Activated CD8-positive, alpha-beta memory T cell treated with anti-CD3 and anti-CD28 coated beads, Interleukin-2, amount 50 U/mL, for 24 hours (primary cell): Measurements from ENCODE around the gene PDE7B.
"Not testable (repeated sequence)": the region's sequence is repeated elsewhere in the genome, so short reads cannot be mapped to it uniquely, and the experiment has no call there.

Experiments used
- DNase-seq: peaks from one replicate; pipeline ENCODE4 v3.0.0-alpha.2; 2020; ENCODE audit errors: extremely low read depth

Gene PDE7B

DNA sequence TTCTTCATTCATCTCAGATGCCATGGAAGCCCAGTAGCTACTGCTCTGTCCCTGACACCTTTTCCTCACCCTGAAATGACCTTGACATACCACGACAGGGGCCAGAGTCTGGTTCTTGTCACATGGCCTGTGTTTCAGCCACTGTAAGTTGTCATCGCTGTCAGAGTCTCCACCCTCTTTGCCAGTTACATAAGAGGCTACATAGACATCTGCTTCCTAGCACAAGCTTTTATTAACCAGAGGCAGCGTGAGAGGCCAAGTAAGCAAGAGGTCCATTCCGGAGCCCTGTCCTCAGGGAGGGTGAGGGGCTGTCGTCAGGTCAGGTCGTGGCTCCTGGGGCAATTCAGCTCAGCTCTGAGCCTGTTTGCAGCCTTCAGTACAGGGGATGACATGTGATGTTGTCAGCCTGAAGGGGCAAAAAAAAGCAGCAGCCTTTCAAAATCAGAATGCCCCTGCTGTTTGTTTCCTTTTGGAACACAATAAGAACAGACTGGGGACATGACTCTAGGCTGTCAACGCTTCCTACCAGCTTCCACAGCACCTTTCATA, 252.3 kb downstream of the PDE7B start:
- DNase-seq, result no peak

DNA sequence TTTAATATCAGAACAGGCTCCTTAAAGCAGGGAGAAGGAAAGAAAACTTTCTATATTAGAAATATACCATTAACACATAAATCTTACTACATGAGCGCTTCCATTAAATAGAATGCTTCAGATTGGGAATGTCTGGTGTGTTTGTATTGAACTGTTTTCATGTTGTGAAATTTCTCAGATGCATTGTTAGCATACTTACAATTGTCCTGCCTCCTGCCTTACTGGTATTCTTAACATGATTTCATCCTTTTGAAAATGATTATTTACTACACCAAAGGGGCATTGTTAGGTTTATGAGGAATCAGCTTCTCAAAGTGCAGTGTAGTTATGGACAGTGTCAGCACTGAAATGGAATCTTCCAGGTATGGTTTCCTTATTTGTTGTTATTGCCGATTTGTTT, 253.1 kb downstream of the PDE7B start:
- no peak for DNase-seq

DNA sequence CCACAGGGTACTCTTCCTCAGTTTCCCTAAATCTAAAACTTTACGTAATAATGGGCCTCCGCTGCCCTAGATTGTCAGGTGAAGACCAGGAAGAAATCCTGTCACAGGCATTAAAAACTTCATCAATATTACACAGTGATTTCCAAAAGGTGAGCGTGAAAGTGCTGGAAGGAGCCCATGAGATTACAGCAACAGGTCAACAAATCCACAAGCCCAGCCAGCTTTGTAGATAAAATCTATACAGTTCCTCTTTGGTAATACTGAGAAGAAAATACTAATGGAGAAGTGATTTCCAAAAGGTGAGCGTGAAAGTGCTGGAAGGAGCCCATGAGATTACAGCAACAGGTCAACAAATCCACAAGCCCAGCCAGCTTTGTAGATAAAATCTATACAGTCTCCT, 254.3 kb downstream of the PDE7B start:
- DNase-seq, result not testable (repeated sequence)

DNA sequence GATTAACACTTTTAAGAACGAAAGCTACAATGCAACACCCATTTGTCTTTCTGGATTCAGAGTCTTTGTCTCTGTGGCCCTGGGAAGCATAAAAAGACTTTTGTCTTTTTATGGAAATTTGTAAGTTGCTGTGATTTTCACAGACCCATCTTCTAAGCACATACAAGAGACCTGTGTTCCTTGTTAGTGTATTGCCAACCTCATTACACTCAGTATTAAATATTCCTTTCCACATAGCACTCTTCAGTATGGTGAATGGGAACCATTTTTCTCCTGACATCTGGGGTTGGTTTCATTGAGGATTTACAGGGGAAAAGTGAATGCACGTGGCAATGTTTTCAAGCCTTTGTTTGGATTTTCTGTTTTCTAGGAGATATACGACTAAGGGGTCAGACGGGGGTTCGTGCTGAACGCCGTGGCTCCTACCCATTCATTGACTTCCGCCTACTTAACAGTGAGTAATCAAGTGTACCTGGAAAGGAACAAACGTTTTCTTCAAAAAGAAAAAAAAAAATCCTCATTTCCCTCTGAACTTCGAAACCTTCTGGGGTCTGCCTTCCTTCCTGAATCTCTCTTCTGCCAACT, 257.0 kb downstream of the PDE7B start:
- DNase-seq, result no peak

DNA sequence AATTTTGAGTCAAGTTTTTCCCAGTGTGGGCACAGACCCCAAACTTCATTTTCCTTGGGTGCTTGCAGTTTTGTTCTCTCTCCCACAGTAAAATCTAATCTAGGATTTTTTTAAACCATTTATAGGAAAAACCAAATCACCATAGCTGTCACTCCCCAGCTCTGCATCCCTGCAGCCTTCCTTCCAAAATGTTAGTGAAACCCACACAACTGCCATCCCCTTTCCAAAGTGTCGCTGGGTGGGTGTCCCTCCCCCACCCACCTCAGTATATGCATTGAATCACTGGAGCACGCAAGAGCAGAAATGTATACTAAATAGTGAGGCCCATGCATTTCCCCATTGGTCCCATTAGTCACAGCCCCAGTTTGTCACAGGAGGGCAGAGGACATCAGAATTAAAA, 260.3 kb downstream of the PDE7B start:
- DNase-seq, result no peak

DNA sequence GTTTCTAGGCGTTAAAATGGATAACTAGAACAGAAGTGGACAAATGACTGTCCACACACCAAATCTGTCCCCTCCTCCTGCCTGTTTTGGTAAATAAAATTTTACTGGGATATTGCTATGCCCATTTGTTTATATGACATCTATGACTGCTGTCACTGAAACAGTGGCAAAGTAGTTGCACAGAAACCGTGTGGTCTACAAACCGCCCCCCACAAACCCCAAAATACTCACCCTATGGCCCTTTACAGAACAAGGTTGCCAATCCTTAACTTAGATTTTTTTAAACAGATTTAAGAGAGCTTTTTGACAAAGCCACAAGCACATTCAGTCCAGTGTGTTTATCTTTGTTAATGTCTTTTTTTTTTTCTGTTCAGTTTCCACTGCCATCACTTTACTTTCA, 260.8 kb downstream of the PDE7B start:
- DNase-seq, result no peak

DNA sequence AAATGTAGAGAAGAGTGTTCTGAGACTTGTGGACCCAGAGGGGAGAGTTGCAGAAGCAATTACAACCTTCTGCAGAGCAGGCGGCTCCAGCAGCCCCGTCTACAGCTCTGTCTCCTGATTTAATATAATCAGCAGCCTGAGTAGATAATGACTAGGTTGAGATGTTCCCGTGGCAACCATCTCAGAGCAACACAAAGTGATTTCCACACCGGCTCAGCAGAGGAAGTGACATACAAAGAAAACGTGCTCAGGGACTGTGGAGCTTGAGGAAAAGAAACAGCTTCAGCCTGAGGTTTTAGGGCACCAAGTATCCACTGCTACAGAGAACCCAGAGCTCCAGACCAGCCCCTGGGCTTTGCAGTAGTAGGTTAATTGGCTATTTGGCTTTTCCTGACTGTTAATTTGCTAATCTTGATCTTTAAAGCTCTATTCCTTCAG, 262.3 kb downstream of the PDE7B start:
- no peak for DNase-seq

DNA sequence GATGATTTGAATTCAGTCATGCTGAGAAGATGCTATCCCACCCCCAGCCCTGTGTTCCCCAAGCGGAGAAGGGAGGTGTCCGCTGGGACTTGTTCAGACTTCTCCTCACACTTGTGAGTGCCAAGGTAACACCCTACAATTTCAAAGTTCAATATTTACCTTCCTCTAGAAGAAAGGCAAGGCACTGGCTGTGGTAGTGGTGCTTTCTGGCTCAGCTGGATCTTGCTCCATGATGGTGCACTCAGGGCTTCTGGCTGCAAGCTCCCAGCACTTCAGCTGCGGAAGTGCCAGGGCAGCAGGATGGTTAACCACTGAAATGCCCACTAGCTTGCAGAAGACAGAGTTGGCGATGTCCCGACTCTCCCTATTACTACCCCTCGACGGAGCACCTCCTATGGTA, 263.2 kb downstream of the PDE7B start:
- DNase-seq, result no peak

DNA sequence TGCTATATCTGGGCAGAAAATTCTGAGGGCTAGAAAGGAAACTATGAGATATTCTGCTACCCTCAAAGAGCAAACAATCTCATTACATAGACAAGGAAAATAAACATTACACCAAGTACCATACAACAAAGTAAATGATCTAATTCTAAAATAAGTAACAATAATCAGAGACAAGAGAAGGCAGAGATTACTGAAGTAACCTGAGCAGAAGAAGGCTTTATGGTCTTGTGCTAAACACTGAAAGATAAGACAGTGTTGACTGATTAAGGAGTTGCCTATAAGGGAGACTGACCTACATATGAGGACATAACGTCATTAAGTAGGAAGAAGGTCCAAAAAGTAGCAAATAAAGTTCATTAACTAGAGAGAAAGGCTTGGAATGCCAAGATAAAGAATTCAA, 264.4 kb downstream of the PDE7B start:
- no peak for DNase-seq

DNA sequence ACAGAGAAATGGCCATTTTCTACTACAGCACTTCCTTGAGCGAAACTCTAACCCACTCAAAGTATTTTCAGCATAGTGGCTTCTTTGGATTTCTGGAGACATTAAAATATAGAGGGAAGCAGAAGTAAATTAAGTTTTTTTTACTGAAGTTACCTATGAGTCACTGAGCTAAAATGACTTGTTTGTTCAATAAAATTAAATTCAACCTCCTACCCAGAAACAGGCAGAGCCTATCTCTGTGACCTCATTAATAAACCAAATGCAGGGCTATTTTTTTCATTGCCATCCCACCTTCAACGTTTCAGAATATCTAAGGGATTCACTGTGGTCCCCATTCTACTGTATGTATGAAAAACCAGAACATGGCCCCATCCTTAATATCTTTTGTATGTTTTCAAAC, 265.6 kb downstream of the PDE7B start:
- no peak for DNase-seq

DNA sequence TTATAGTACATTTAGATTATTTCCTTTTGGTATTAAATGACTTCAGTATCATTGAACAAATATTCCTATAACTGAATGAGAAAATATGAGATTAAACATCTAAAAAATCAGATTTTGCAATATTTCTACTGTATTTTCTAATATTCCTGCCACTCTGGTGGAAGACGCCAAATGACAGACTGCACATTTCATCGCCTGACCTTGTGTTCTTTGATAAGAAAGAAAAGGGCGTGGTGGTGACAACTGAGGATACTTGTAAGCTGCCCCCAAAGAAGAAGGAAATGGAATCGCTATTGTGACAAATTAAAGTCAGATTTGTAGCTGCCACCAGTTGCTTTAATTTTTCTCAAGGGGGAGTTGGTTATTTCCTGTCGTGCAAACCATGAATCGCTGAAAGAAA, 267.3 kb downstream of the PDE7B start:
- no peak for DNase-seq

DNA sequence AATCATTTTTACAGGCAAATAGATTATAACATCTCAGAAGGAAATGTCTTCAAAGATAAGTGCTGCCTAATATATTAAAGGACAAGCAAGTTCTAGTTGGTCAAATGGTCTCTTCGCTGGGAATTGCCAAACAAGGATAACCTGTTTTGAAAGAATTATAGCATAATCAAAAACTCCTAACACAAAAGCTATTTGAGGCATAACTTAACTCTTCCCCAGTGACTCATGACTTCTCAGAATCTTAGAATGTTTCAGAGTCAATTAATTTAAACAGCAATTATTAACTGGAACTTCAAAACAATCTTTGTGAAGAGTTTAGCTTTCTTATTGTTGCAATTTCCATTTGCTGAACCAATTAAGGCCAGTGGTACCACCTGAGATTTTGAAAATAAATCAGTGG, 272.0 kb downstream of the PDE7B start:
- DNase-seq, result no peak

DNA sequence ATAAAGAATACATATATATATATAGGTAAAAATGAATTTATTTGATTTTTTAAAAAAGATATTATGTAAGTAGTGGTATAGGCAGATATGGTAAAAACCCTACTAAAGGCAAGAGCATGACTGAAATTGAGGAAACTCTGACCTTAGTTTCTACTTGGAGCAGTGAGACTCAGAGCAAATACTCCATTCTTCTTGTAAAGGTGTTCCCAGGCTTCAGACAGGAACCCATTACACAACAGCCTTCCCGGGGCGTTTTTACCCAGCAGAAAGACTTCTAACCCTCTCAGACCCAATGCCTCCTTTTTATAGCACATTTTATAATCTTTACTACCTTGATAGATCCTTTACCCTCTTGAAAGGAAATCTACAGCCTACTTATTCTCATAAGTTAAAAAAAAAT, 274.1 kb downstream of the PDE7B start:
- DNase-seq, result no peak

DNA sequence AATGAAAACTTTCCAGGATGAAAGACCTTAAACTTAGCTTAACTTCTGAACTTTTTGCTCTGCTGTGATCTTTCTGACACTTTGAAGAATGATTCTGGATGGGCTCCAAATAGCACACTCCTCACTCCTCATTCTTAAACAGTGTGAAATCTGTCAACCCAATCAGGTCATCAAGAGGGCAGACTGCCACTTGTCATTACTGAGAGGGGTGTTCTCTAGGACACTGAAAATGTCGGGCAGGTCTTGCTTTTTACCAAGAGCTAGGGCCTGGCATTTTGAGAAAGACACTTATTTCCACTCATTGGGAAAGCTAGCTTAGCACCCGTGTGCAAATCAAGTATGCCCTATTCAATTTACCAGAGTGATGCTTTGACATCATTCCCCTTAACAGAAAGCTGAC, 276.4 kb downstream of the PDE7B start:
- no peak for DNase-seq

DNA sequence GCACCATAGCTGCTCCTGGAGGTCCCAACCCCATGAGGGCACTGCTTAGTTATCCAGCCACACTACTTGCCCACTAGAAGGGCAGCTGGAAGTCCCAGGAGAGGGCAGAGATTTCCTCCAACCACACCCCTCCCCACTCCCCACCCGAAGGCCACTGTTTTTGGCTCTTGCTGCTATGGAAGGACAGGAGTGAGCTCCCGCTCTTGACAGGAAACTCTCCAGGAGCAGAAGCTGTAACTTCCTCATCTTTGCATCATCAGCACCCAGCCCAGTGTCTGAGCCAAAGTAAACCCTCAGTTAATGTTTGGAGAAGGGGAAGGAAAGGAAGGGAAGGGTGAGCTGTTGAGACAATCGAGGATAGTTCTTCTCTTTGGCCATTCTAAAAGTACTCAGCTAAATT, 277.9 kb downstream of the PDE7B start:
- DNase-seq, result no peak

DNA sequence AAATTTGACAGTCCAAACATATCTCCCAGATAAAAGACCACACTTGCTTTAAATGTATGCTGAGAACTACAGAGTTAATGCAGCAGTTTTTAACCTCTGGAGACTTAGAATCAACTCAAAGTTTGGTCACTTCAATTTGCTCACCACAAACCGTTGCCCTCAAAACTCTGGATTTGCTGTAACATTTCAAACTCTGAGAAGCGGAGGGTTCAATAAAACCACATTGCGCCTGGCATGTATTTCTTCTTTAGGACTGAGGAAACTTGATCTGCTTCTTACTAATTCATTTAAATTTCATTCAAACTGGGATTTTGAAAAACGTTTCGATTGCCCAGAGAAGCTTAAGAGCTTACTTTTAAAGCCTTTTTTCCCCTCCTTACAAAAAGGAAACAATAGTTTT, 282.8 kb downstream of the PDE7B start:
- DNase-seq, result no peak

DNA sequence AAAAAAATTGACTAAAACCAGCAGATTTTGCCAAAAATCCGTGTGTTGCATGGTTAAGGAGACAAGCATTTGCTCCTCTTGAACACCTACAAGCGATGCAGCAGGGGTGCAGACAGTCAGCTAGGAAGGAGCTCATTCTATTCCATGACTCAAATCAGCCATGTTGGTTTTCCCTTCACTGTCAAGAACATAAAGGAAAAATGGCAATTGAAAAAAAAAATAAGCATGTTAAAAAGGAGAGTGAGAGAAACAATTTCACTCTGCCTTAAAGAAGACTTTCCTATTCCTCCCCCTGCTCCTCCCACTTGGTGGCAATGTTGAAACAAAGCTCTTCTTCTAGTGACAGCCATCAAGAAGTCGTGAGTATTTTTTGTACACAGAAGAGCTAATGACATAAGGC, 283.2 kb downstream of the PDE7B start:
- no peak for DNase-seq

DNA sequence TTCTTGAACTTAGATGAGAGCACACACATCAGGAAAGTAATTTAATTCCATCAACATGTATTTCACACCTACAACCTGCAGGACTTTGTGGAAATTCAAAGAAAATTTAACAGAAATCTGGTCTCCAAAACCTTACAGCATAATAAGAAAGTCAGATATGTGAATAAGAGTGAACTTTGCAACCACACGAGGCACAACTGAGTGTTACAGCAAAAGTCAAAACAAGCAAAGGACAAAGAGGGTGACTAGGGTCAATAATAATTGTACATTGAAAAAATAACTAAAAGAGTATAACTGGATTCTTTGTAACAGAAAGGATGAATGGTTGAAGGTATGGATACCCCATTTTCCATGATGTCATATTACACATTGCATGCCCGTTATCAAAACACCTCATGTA, 284.8 kb downstream of the PDE7B start:
- no peak for DNase-seq

DNA sequence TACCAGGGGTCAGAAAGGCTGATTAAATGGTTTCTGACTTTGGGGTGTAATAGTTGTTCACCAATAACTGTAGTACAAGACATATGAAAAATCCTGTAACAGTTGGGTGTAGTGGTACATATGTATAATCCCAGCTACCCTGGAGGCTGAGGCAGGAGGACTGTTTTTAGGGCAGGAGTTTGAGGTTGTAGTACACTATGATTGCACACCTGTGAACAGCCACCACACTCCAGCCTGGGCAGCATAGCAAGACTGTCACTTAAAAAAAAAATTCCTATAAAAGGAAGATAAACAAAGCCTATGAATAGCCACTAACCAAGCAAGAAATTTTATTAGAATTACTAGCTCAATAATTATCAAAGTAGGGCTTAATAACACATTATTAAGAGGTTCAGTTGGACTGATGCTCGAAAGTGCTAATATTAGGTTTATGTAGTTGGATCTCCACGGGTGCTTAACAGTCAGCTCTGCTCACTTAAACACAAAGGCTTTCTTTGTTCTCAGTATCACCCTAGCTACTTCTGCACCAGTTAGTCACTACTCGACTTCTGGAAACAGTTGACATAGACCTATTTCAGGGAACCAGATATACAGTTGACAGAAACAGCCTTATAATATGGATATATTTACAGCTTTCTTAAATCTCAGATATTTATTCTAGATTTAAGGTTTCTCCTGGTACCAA, 285.6 kb downstream of the PDE7B start:
- no peak for DNase-seq

DNA sequence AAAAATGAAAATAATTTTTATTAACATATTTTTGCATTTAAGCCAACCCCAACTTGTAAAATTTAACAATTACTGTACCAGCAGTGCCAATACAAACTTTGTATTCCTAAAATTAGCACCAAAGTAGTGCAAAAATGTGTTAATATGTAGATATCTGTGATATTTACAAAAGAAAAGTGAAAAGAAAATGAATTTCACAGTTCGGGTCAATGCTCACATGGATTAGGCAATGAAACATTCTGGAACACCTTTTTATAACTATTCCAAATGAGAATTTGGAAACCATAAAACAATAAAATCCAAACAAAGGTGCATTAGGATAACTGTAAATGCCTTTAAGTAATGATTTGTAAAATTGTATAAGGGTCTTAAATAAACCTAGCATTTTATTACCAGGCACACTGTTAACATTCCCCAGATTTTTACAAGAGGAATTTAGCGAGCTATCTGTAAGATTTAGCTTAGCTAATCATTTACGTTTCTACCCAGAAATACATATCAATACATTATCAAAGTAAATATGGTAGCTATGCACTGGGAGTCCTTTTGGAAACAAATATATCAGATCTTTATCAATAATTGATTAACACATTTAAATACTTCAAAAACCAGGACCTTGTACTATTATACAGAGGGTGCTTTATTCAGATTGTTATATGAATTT, 286.4 kb downstream of the PDE7B start:
- no peak for DNase-seq

DNA sequence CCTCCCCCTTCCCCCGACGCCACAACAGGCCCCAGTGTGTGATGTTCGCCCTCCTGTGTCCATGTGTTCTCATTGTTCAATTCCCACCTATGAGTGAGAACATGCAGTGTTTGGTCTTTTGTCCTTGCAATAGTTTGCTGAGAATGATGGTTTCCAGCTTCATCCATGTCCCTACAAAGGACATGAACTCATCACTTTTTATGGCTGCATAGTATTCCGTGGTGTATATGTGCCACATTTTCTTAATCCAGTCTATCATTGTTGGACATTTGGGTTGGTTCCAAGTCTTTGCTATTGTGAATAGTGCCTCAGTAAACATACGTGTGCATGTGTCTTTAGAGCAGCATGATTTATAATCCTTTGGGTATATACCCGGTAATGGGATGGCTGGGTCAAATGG, 287.6 kb downstream of the PDE7B start:
- DNase-seq, result not testable (repeated sequence)

DNA sequence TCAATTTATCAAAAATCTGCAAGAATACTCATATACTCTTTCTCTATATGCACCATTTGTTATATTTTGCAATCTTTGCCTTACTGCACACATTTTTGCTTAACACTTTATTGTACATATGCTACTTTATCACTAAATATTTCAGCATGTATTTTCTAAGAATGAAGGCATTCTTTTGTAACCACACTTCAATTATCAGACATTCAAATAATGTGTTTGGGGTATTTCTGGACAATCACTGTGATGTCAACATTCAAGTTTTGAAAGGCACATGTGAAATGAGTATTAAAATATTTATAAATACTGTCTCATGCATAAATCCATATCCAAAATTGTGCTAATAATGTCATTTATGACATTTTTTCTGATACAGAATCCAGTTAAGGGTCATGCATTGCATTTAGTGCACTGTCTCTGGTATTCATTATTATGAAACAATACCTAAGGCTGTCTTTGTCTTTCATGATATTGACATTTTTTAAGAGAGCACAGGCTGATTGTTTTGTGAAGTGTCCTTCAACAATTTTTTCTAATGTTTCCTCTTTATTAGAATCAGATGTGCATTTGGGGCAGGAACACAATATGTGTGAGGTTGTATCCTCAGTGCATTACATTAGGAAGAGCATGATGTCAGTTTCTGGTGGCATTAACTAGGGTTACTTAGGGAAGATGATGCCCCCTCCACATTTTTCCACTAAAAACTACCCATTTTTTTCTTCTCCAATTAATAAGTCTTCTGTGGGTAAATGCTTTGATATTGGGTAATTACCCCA, 292.9 kb downstream of the PDE7B start:
- no peak for DNase-seq
